OCI-LY1 (cell line): ENCODE results near the gene DEPP1.

Source experiments
- CTCF ChIP-seq: fragments of 200-600 bp; sonication (generic), shearing (Covaris generic); IDR thresholded peaks from 2 replicates; pipeline ENCODE4 v1.5.1; 2017; ENCODE audit warnings: mild to moderate bottlenecking, antibody characterized with exemption, low read length, moderate library complexity, mixed read lengths
- EZH2 ChIP-seq: fragments of 200-600 bp; sonication (generic), shearing (Covaris generic); IDR thresholded peaks from 2 replicates; pipeline ENCODE4 v1.8.0; 2017; ENCODE audit warnings: borderline replicate concordance, mixed run types, mild to moderate bottlenecking, antibody characterized with exemption, low read length, moderate library complexity, mixed read lengths

- no peak for TF ChIP-seq CTCF
- no peak for TF ChIP-seq EZH2
Measured at GRCh38 chr10:44929356-44930255, 49.0 kb downstream of the DEPP1 start.
